Tibial artery (tissue), 4 donors: ENCODE measurements around the gene ZNF597.

Experiments used
- DNase-seq, 2 donors: peaks; one replicate each; pipeline ENCODE4 v3.0.0-alpha.2; 2019
- H3K27ac ChIP-seq, 2 donors: fragments of 200-600 bp; sonication (generic) in 1 of 2; 1 replicate in 1 of 2; 2 replicates in 1 of 2; pipeline ENCODE4 v1.5.1; 2018 to 2019; ENCODE audit warnings: mild to moderate bottlenecking in 1 of 2
- H3K27me3 ChIP-seq, 2 donors: fragments of 200-600 bp; sonication (generic) in 1 of 2; one replicate each; pipeline versions ENCODE4 v1.5.1 to v1.6.0; 2016 to 2019
- H3K36me3 ChIP-seq, 3 donors: fragments of 200-600 bp; sonication (generic) in 2 of 3; one replicate each; pipeline ENCODE4 v1.5.1; 2016 to 2019; ENCODE audit warnings: mild to moderate bottlenecking in 2 of 3
- H3K4me1 ChIP-seq, 4 donors: fragments of 200-600 bp; sonication (generic) in 2 of 4; 1 replicate in 3 of 4; 2 replicates in 1 of 4; pipeline ENCODE4 v1.5.1; 2016 to 2019
- H3K4me3 ChIP-seq, 2 donors: fragments of 200-600 bp; sonication (generic) in 1 of 2; 1 replicate in 1 of 2; 2 replicates in 1 of 2; pipeline ENCODE4 v1.5.1; 2018 to 2019; ENCODE audit warnings: mild to moderate bottlenecking in 2 of 2
- H3K9me3 ChIP-seq, 3 donors: fragments of 200-600 bp; sonication (generic) in 1 of 3; one replicate each; pipeline ENCODE4 v1.5.1; 2016 to 2019
- intact Hi-C: fragments of 100-400 bp; cut with DNase I; formaldehyde crosslinking; loops from one replicate; pipeline ENCODE4 v1.15.0; 2023; ENCODE audit warnings: low total_unique reads
- TF ChIP-seq, protein P1 (sequence below), 2 experiments: fragments of 200-600 bp in 1 of 2; fragments of 450-650 bp in 1 of 2; IDR thresholded peaks; one replicate each; pipeline ENCODE4 v1.5.1; 2017 to 2019; ENCODE audit warnings: antibody characterized with exemption in 2 of 2, mild to moderate bottlenecking in 1 of 2, moderate library complexity in 1 of 2

ZNF597 gene, protein sequence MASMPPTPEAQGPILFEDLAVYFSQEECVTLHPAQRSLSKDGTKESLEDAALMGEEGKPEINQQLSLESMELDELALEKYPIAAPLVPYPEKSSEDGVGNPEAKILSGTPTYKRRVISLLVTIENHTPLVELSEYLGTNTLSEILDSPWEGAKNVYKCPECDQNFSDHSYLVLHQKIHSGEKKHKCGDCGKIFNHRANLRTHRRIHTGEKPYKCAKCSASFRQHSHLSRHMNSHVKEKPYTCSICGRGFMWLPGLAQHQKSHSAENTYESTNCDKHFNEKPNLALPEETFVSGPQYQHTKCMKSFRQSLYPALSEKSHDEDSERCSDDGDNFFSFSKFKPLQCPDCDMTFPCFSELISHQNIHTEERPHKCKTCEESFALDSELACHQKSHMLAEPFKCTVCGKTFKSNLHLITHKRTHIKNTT

DNA sequence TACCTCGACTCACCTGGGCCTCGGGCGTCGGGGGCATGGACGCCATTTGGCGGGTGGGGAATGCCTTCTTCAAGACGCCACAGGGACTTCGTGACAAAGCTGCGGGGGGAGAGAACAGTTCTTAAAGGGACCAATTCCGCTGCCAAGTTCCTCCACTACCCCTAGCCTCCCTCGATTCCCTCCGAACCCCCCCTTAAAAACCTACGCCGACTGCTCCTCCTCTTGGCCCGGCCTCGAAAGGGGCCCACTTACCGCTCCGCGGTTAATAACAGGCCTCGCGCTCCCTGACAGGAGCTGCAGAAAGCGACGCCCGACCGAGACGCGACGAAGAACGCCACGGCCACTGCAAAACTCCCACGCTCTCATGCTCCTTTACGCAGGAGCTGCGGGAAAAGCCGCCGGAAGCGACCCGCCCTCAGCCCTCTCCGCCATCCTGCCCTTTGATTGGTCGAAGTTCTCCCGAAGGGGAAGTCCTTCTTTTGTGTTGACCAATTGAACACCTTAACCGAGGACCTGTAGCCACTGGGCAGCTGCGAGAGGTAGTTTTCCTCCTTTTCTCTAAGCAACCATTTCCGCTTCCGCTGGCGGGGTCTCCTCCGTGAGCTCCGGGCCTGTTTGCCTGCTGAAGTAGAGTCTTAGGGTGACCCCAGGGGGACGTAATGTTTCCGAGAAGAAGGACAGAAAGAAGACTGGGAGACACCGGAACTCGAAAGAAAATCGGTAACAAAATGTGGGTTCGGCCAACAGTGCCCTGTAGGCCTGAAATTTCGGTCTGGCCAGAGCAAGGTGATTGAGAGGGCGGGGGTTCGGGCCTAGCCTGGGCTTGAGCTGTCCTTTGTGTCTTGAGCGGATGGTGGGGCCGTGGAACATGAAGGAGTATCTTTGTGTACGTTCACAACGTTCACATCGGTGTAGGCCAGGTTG lies at the start of gene ZNF597, which contains the start of gene NAA60:
Gene ZNF597, minus strand, starts transcription at position 397 of the 924 bp plus-strand sequence. Its CDS starts 351 bp downstream, at position 46.
Gene NAA60, plus strand, starts transcription at position 573 of the 924 bp plus-strand sequence. CDS start 32,548 bp downstream, outside the sequence.
- peak within 1 kb of the TSS; percentile 69 to 76 for H3K27ac ChIP-seq
- intact Hi-C loops: no loop called here
- peaks cover 25 to 35% (median 25%) of the 10 kb centered on the region in 3 donors for H3K36me3 ChIP-seq
- peak; percentile 80 to 92 for DNase-seq
- H3K4me3 ChIP-seq: peak within 1 kb of the TSS; percentile 67 to 69
- H3K9me3 ChIP-seq: peaks cover 0 to 19% (median 10%) of the 10 kb centered on the region in 3 donors
- TF ChIP-seq, protein P1, sequence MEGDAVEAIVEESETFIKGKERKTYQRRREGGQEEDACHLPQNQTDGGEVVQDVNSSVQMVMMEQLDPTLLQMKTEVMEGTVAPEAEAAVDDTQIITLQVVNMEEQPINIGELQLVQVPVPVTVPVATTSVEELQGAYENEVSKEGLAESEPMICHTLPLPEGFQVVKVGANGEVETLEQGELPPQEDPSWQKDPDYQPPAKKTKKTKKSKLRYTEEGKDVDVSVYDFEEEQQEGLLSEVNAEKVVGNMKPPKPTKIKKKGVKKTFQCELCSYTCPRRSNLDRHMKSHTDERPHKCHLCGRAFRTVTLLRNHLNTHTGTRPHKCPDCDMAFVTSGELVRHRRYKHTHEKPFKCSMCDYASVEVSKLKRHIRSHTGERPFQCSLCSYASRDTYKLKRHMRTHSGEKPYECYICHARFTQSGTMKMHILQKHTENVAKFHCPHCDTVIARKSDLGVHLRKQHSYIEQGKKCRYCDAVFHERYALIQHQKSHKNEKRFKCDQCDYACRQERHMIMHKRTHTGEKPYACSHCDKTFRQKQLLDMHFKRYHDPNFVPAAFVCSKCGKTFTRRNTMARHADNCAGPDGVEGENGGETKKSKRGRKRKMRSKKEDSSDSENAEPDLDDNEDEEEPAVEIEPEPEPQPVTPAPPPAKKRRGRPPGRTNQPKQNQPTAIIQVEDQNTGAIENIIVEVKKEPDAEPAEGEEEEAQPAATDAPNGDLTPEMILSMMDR (IDR thresholded peaks at IDR 0.05): no peak
- H3K27me3 ChIP-seq: no peaks in the 10 kb centered on the region
- H3K4me1 ChIP-seq: peaks cover 0 to 17% (median 3%) of the 10 kb centered on the region in 4 donors

DNA sequence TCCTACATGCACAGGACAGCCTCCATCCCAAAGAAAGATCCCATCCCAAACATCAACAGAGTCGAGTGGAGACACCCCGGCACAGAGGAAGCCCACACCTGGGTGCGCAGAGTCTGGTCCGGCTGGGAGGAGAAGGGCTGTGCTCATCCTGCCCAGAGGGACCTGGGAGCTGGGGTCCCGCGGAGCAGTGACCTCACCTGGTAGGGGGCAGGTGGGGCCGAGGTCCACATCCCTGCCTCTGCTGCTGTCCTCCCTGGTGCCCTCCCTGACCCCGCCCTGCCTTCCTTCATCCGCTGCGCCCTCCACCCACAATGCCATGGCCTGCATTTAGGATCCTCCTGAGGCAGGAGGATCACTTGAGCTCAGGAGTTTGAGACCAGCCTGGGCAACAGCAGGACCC lies 49.1 kb upstream of the ZNF597 start:
- Histone ChIP-seq H3K27ac (no peak overlapping the region), H3K9me3 (no peaks in the 10 kb centered on the region), H3K4me3 (no peak overlapping the region), H3K4me1 (peaks cover 0 to 6% (median 2%) of the 10 kb centered on the region in 4 donors), H3K27me3 (no peaks in the 10 kb centered on the region), H3K36me3 (peaks cover 0 to 10% (median 8%) of the 10 kb centered on the region in 3 donors)
- TF ChIP-seq, protein P1 (IDR thresholded peaks at IDR 0.05): no peak
- intact Hi-C loops: no loop called here
- no peak for DNase-seq

DNA sequence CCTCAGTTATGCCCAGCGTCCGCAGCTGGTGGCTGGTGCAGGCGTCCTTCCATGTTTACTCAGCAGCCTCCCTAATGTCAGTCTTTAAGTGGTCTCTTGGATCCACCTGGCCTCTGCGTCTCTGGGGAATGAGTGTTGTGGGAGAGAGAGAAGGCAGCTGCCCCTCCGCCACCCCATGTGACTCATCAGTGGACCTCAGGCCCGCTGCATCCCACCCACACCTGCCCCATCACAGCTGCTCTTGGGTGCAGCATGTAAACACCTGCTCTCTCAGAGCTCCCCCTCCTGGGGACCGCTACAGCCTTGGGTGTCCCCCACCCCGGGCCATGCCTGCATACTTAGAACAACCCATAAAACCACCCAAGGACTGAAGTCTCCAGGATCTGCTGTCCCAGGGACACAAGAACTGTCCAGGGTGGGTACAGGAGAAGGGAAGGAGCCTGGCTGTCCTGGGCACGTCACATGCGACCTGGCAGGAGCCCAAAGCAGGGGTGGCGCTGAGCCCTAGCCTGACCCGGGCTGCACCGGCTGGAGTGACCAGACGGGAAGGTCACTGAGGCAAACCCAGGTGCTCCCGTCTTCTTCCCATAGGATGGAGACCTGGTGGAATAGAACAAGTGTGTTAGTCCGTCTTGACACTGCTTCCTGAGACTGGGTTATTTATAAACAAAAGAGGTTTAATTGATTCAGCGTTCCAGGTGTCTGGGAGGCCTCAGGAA lies 47.8 kb upstream of the ZNF597 start:
- H3K27me3 ChIP-seq: no peaks in the 10 kb centered on the region
- DNase-seq: no peak
- no peaks in the 10 kb centered on the region for H3K9me3 ChIP-seq
- peaks cover 0 to 6% (median 2%) of the 10 kb centered on the region in 4 donors for H3K4me1 ChIP-seq
- no peak overlapping the region for H3K27ac ChIP-seq
- H3K36me3 ChIP-seq: peaks cover 7 to 22% (median 20%) of the 10 kb centered on the region in 3 donors
- no peak overlapping the region for H3K4me3 ChIP-seq
- TF ChIP-seq, protein P1 (IDR thresholded peaks at IDR 0.05): no peak
- intact Hi-C loops: no loop called here

DNA sequence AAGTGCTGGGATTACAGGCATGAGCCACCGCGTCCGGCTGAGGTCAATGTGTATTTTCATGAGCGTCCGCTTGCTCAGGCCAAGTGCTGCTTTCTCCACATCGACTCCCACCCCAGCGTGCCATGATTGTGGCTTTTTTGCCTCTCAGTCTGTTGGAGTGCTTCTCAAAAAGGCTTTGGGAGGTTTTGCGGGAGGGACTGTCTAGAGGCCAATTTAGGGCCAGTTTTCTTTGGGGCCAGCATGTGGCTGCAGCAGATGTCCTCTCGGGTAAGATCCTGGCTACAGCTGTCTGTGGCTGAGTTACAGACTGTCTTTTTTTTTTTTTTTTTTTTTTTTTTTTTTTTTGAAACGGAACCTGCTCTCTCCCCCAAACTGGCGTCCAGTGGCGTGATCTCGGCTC lies 45.5 kb upstream of the ZNF597 start:
- Histone ChIP-seq H3K27ac (no peak overlapping the region), H3K4me3 (no peak overlapping the region), H3K27me3 (no peaks in the 10 kb centered on the region), H3K9me3 (no peaks in the 10 kb centered on the region), H3K36me3 (peaks cover 30 to 44% (median 43%) of the 10 kb centered on the region in 3 donors), H3K4me1 (peaks cover 0 to 6% (median 2%) of the 10 kb centered on the region in 4 donors)
- TF ChIP-seq, protein P1 (IDR thresholded peaks at IDR 0.05): no peak
- DNase-seq: no peak
- intact Hi-C loops: no loop called here
